Suppressor macrophage (primary cell): ENCODE data around the gene DNAJC1.

Experiments
- DNase-seq, 4 experiments: peaks; one replicate each; pipeline ENCODE4 v3.0.0-alpha.2; 2020 to 2022

The DNAJC1 gene

DNA sequence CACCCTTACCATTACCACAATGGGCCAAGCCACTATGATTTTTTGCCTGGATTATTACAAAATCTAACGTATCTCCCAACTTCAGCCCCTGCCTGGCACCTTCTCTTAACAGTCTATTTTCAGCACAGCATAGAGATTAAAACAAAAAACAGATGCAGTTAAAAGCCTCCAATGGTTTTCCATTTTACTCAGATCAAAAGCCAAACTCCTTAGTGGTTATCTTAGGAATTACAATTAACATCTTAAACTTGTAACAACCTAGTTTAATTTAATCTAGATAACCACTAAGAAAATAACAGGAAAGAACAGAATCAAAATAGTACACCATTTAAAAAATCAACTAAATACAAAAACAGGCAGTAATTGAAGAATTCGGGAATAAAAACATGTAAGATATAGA, 43.5 kb downstream of the DNAJC1 start:
- DNase-seq = no peak

DNA sequence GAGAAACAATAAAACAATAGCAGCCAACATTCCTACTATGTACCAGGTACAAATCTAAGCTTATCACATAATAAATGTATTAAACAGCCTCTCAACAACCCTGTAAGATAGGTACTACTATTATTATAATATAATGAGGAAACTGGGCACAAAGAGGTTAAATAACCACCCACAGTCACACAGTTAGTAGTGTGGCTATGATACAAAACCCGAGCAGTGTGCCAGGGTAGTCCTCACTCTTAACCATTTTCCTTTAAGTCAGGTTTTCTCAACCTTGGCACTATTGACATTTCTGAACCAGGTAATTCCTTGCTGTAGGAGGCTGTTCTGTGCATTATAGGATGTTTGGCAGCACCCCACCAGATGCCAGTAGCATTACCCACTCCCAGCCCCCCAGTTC, 48.8 kb downstream of the DNAJC1 start:
- DNase-seq = peak in 1 of 4 experiments; percentile 17

- DNase-seq = peak; percentile 10 to 87 (median 51)
Observed at GRCh38 chr10:21954132-21954531, 49.4 kb downstream of the DNAJC1 start.

- peak; percentile 2 to 60 (median 32) for DNase-seq
Observed at GRCh38 chr10:21953585-21954057, 49.9 kb downstream of the DNAJC1 start.

DNA sequence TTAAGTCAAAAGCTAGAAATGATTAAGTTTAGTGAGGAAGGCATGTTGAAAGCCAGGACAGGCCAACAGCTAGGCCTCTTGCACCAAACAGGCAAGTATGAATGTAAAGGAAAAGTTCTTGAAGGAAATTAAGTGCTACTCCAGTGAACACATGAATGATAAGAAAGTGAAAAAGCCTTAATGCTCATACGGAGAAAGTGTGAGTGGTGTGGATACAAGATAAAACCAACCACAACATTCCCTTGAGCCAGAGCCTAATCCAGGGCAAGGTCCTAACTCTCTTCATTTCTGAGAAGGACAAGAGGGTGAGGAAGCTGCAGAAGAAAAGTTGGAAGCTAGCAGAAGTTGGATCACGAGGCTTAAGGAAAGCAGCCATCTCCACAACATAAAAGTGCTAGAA, 53.0 kb downstream of the DNAJC1 start:
- no peak for DNase-seq

DNA sequence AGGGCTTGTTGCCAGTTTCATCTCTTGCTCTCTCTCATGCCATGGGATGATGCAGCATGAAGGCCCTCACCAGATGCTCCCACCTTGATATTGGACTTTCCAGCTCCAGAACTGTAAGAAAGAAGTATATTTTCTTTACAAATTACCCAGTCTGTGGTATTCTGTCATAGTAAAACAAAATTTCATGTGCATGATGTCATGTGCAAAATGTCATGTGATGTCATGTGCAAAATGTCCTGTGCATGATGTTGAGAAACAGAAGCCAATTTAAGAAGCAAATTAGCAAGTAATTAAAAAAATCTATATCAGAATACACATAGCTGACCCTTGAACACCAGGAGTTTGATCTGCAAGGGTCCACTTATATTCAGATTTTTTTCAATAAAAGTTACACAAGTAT, 56.6 kb downstream of the DNAJC1 start:
- no peak for DNase-seq

DNA sequence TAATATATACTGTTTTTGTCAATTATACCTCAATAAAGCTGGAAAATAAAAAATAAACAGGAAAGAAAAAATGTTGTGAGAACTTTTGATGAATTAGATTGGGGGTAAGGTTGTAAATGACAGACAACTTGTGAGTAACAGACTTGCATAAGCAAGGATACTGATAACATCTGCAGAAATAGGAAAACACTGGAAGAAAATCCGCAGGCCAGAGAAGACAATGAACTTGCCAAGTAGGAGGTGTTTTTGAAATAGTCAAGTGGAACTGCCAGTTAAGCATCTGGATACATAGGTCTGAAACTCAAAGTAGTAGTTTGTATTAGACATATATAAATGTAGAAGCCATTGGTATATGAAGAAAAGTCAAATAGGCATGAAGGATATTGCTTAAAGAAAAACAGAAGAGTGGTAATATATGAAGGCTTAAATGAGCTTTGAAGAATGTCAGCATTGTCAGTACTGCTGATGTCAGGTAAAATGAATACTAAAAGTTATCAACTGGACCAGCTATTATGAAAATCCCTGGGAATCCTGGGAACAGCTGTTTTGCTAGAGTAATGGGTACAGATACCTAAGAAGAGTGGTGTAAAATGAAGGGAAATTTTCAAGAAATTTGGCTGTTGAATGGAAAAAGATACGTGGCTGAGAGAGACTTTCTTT, 58.7 kb downstream of the DNAJC1 start:
- DNase-seq = no peak

DNA sequence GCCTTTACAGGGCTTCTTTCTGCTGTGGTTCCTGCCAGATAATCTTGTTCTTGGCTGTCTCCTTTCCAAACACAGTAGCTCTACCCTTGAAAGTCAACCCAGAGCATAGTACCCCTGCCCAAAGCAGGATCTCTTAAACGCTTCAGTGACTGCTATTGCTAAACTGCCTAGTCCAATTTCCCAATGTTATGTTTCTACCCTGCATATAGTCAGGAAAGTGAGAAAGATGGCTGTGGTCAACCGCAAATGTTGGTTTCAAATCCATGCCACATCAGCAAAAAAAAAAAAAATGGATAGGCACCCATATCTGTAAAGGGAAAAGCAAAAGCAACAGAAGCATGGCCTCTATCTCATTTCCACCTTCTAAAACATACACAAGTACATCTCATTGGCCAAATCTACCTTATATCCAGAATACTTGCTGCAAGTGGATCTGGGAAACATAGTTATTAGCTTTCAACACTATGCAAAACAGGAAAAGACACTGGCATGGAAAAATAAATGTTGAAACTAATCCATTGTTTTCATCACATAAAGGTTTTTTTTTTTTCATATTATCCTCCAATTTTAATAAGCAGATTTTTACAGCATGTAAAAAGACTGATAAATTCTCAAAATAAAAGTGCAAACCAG, 59.8 kb downstream of the DNAJC1 start:
- DNase-seq = peak; percentile 40 to 69 (median 54)

DNA sequence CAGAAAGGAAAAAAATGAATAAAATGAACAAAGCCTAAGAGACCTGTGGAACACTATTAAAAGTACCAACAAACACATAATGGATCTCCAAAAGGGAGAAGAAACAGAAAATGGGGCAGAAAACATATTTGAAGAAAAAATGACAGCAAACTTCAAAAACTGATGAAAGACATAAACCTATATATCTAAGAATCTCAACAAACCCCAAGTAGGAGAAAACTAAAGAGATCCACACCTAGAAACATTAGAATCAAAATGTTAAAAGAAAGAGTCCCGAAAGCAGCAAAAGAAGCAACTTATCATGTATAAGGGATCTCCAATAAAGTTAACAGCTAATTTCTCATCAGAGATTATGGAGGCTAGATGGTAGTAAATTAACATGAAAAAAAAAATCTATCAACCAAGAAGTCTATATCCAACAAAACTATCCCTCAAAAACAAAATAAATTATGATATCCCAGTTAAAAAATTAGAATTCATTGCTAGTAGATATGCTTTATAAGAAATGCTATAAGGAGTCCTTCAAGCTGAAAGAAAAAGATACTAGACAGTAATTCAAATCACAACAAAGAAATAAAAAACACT, 68.0 kb downstream of the DNAJC1 start:
- DNase-seq = no peak

GRCh38 chr10:21934307-21934706, 69.2 kb downstream of the DNAJC1 start:
- DNase-seq = no peak

DNA sequence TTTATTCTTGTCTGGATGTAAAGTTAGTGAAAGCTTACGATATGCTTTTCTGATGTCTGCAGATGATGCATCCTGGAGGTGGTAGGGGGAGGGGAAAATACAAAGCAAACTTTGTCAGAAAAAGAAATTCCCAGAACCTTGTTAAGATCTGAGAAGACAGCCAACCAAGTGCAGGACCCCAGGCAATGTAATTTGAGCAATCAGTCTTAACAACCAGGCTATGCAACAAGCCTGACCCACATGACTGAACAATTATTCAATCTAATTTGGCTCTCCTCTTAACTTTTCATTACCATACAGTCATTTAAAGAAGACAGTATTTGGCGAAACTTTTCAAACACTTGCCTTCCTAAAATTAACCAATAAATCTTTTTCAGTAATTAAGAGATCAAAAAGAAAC, 74.5 kb downstream of the DNAJC1 start:
- no peak for DNase-seq

- no peak for DNase-seq
Observed at GRCh38 chr10:21927631-21928353, 75.7 kb downstream of the DNAJC1 start.

DNA sequence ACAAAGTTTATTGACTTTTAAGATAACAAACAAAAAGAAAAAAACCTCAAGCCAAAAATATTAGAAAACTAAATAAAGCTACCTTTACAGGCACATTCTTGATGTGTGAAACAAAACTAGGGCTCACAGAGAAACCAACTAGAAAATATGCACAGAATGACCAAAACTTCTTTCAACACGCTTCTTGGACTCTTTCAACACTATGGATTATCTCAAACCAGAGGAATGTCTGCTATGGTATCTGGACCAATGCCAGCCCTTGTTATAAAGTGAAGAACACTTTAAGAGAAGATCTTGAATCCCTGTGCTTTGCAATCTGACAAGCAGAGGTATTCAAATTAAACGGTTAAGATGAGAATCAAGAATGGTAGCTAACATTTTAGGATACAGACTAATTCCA, 76.6 kb downstream of the DNAJC1 start:
- no peak for DNase-seq

DNA sequence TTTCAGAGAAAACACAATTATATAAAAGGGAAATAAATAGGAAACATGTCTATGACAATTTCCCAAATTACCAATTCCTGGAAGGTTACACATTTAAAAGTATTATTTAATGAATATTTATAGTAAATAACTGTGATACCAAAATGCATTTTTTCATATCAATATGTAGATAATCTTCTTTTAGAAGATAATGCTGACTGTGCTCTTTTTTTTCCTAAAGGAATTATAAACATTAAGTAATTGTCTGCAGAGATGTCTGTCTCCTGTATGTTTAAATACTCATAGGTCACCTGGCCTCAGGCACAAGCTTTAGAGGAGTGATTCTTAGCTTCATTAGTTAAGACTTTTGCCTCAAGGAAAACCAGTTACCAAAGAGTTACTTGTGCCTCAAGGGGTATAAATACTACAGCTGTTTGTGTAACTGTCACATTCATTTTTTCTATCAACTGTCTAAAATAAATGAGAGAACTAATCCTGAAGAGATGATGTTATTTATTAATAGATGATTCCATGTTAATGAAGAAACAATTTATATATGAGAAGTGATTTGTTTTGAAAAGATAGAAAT, 77.1 kb downstream of the DNAJC1 start:
- DNase-seq = no peak

GRCh38 chr10:21925851-21926250, 77.7 kb downstream of the DNAJC1 start:
- DNase-seq = no peak

GRCh38 chr10:21924511-21924910, 79.0 kb downstream of the DNAJC1 start:
- no peak for DNase-seq

GRCh38 chr10:21920633-21921032, 82.9 kb downstream of the DNAJC1 start:
- no peak for DNase-seq

DNA sequence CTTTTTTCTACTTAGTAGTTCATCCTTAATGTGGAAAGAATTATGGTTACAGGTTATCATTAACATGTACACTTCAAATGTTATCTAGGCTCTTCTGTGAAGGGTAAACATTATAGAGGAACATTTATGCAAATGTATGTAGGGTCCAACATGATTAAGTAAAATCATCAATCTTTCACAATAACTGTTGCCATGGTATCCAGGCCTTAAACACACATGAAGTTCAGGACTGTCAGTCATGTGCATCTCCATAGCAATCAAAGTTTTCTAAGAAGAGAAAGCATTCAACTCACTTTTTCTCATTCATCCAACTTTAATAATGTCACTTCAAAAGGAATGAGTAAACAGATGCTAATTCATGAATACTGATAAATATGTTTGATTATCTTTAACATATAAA, 83.6 kb downstream of the DNAJC1 start:
- DNase-seq = no peak

GRCh38 chr10:21919117-21919516, 84.4 kb downstream of the DNAJC1 start:
- DNase-seq = no peak

- DNase-seq = no peak
Observed at GRCh38 chr10:21912625-21913024, 90.9 kb downstream of the DNAJC1 start.

GRCh38 chr10:21910798-21911197, 92.7 kb downstream of the DNAJC1 start:
- DNase-seq = no peak

DNA sequence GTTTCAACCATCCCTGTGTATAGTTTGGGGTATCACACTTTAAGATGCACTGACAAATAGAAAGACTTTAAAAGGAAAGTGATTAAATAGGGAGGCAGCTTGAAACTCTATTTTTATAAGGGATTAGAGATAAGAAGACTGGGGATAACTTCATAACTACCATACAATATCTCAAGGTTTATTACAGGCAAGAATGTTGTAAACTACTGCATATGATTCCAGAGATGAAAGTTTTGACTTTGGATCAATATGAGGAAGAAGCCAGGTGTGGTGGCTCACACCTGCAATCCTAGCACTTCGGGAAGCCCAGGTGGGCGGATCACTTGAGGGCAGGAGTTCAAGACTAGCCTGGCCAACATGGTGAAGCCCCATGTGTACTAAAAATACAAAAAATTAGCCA, 96.1 kb downstream of the DNAJC1 start:
- no peak for DNase-seq

DNA sequence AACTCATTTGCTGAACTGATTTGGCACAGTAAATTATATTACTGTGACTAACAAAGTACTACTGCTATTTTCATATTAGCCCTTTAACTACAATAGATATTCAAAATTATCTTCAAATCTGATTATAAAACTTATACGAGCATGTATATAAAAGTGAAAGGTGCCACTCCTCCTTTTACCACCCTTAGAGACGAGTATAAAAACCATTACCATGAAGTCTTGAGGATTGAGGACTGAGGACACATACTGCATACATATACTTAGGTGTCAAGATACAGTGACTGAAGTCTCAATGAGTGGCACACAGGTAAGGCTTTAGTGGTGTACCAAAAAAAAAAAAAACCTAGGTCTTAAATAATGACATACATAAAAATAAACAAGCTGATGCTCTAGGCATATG, 98.6 kb downstream of the DNAJC1 start:
- DNase-seq = no peak
